ENCODE results near the gene CFAP47.
"Not testable (repeated sequence)": the region's sequence is repeated elsewhere in the genome, so short reads cannot be mapped to it uniquely, and the experiment has no call there.

The CFAP47 gene

GRCh38 chrX:36214924-36215323 is 295.4 kb downstream of the CFAP47 start:
- in situ Hi-C loops (cut with HindIII; ENCODE audit: low sequenced_read_pairs): no loop called here

DNA sequence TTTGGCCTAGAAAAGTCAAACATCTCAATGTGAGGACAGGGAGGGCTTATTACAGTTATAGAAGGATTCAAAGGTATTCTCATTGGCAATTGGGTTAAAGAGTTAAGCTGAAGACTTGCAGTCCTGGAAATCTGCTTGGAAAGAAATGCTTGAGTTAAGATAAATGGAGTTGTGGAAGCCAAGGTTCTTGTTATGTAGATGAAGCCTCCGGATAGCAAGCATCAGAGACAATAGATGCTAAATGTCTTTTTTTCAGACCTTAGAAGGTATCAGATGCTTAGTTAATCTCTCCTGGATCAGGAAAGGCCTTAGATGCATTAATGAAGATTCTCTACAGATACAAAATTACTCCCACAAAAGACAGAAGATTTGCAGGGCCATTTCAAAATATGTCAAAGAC is 299.3 kb downstream of the CFAP47 start:
- in situ Hi-C loops (cut with HindIII; ENCODE audit: low sequenced_read_pairs): no loop called here

- in situ Hi-C loops (cut with HindIII; ENCODE audit: low sequenced_read_pairs): not testable (repeated sequence)
These were observed 315.4 kb downstream of the CFAP47 start for GRCh38 chrX:36234840-36235528.

DNA sequence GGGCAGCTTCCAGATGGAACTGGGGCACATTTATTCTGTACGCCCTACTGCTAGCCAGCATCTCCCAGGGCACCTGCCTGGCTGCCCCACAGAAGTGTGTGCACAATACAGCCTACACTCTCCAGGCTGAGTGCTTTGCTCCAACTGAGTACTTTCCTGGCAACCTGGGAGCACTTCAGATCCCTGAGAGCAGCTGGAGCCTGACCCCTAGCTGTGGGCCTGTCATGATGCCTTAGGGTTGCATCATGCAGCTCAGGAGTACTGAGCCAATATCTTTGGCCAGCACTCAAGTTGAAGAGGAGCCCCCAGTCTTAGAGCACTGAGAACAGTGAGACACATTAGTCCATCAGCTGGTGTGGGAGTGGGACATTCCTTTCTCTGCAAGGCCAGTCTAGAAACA is 321.9 kb downstream of the CFAP47 start:
- in situ Hi-C loops (cut with HindIII; ENCODE audit: low sequenced_read_pairs): no loop called here

- in situ Hi-C loops (cut with HindIII; ENCODE audit: low sequenced_read_pairs): no loop called here
These were observed 346.6 kb downstream of the CFAP47 start for GRCh38 chrX:36266155-36266554.

GRCh38 chrX:36310136-36310535 is 390.6 kb downstream of the CFAP47 start:
- in situ Hi-C loops (cut with HindIII; ENCODE audit: low sequenced_read_pairs): no loop called here

GRCh38 chrX:36314303-36314702 is 394.8 kb downstream of the CFAP47 start:
- in situ Hi-C loops (cut with HindIII; ENCODE audit: low sequenced_read_pairs): no loop called here

- in situ Hi-C loops (cut with HindIII; ENCODE audit: low sequenced_read_pairs): no loop called here
These were observed 415.0 kb downstream of the CFAP47 start for GRCh38 chrX:36334572-36334971.

DNA sequence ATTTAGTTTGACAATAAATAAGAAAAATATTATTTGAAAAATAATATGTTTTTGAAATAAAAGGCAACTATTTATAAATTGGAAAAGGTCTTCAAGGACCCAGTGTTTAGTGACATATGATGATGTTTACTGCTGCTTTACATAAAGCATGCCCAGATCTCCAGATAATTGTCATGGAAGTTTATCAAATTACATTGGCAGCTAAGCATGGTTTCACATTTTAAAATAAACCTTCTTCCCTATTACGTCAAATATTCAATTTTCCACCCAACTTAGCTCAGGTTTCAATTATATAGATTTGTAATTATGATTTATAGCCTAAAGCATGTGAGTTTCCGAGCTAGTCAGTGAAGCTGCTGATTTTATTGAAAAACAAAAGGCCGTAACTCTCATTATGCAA is 417.2 kb downstream of the CFAP47 start:
- in situ Hi-C loops (cut with HindIII; ENCODE audit: low sequenced_read_pairs): no loop called here

GRCh38 chrX:36344301-36344700 is 424.8 kb downstream of the CFAP47 start:
- in situ Hi-C loops (cut with HindIII; ENCODE audit: low sequenced_read_pairs): no loop called here

- in situ Hi-C loops (cut with HindIII; ENCODE audit: low sequenced_read_pairs): loop anchor here (5.0 kb wide), 1 partner anchor 51 kb away; no protein-coding TSS in a partner anchor
These were observed 429.0 kb downstream of the CFAP47 start for GRCh38 chrX:36348509-36348908.

- in situ Hi-C loops (cut with HindIII; ENCODE audit: low sequenced_read_pairs): no loop called here
These were observed 438.3 kb downstream of the CFAP47 start for GRCh38 chrX:36357855-36358254.

DNA sequence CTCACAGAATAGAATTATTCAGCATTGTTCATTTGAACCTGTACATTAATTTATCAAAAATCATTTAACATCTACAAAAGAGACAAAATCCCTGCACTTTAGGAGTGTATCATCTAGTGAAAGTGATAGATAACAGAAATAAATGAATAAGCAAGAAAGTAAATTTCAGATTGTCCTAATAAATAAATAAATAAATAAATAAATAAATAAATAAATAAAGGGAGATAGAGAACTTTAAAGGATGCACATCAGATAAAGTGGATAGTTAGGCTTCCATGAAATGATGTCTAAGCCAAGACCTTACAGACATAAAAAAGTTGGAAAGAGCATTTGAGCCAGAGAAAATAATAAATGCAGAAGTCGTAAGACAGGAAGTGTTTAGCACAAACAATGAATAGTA is 444.7 kb downstream of the CFAP47 start:
- in situ Hi-C loops (cut with HindIII; ENCODE audit: low sequenced_read_pairs): no loop called here

GRCh38 chrX:36383495-36383894 is 464.0 kb downstream of the CFAP47 start:
- in situ Hi-C loops (cut with HindIII; ENCODE audit: low sequenced_read_pairs): no loop called here

DNA sequence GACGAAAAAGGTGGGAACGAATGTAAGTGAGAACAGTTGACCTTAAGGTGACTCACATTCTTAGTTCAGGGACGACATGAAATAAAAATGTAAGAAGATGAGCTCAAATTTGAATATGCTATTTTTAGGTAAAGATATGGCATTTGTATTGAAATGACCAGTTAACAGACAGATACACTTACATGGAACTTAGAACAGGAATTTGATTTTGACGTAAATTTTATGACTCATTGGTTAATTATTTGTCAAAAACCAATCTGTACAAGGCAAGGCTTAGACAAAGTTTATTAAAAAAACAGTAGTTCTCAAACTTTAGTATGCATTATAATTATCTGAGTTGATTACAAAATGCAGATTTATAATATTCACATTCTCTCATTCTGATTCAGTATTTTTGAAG is 469.4 kb downstream of the CFAP47 start:
- in situ Hi-C loops (cut with HindIII; ENCODE audit: low sequenced_read_pairs): no loop called here

DNA sequence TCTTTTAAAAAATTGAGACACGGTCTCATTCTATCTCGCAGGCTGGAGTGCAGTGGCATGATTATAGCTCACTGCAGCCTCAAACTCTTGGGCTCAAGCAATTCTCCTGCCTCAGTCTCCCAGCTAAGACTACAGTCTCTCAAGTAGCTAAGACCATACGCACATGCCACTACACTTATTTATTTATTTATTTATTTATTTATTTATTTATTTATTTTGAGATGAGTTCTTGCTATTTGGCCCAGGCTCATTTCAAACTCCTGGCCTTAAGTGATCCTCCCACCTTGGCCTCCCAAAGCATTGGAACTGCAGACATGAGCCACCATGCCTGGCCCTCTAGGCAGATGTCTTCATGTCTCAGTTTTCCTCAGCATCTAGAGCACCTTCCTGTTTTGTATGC is 482.2 kb downstream of the CFAP47 start:
- in situ Hi-C loops (cut with HindIII; ENCODE audit: low sequenced_read_pairs): no loop called here

DNA sequence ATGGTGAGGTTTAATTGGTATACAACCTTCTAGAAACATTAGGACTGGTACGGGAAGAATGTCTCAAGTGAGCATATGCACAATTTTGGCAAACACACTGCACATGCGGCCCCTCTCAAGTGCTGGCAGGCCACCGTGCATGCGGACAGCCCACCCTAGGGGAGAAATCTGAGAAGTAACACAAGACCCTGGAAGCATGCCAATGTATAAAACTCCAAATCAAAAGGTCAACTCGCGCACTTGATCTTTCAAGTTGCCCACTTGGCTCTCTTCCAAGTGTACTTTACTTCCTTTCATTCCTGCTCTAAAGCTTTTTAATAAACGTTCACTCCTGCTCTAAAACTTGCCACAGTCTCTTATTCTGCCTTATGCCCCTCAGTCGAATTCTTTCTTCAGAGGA is 488.3 kb downstream of the CFAP47 start:
- in situ Hi-C loops (cut with HindIII; ENCODE audit: low sequenced_read_pairs): no loop called here

DNA sequence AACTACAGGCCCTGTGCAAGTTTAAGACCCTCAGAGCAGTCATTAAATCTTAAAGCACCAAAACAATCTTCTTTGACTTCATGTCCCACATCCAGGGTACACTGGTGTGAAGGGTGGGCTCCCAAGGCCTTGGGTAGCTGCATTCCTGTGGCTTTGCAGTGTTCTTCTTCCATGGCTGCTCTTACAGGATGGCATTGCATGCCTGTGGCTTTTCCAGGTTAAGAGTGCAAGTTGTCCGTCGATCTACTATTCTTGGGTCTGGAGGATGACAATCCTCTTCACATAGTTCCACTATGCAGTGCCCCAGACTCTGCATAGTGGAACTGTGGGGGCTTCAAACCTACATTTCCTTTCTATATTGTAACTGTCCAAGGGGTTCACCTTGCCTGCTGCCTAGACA is 494.5 kb downstream of the CFAP47 start:
- in situ Hi-C loops (cut with HindIII; ENCODE audit: low sequenced_read_pairs): no loop called here

- in situ Hi-C loops (cut with HindIII; ENCODE audit: low sequenced_read_pairs): no loop called here
These were observed 502.8 kb downstream of the CFAP47 start for GRCh38 chrX:36422368-36422767.

DNA sequence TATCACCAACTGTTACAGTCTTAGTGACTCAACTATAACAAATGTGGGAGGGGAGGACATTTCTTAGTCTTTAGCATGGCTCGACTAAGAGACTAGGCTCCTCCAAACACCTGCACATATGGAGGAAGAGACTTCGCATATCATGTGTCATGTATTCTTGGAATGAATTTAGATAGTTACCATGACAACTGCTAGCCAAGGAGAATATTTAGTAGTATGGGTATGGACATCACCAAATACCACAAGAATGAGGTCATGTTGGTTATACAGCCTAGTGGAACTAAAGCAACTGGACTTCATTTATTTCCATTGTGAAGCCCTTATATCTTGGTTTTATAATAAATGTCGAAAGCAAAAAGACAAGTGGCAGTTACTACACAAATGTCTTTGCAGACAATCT is 512.3 kb downstream of the CFAP47 start:
- in situ Hi-C loops (cut with HindIII; ENCODE audit: low sequenced_read_pairs): no loop called here

DNA sequence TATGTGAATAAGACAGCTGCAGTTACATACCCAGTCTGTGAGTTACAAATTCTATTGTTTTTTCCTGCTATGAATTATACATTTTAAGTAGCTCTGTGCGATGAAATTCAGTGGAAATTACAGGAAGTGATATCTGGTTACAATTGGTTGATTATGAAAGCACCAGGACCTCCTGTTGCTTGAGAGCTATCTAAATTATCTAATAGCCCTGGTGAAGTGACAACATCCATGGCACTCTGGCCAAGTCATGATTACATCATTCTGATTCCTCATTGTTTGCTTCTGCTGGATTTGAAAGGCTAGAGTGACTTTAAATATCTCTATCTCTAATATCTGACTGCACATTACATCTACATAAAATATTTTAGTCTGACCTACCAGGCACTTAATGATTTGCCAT is 515.0 kb downstream of the CFAP47 start:
- in situ Hi-C loops (cut with HindIII; ENCODE audit: low sequenced_read_pairs): no loop called here

Measured in endothelial cell of hepatic sinusoid (primary cell).